GM10266 (cell line): Measurements from ENCODE around the gene SLC29A3.
"Not testable (repeated sequence)": the region's sequence is repeated elsewhere in the genome, so short reads cannot be mapped to it uniquely, and the experiment has no call there.

Source experiments
- DNase-seq: peaks from one replicate; pipeline ENCODE4 v3.0.0; 2012; ENCODE audit errors: extremely low spot score
- TF ChIP-seq, protein P1 (sequence below): IDR thresholded peaks from 2 replicates; pipeline ENCODE4 v1.5.1; 2012; ENCODE audit warnings: mild to moderate bottlenecking, low read depth; ENCODE audit not compliant: control insufficient read depth, insufficient read depth; ENCODE audit errors: missing control alignments

SLC29A3 gene

DNA sequence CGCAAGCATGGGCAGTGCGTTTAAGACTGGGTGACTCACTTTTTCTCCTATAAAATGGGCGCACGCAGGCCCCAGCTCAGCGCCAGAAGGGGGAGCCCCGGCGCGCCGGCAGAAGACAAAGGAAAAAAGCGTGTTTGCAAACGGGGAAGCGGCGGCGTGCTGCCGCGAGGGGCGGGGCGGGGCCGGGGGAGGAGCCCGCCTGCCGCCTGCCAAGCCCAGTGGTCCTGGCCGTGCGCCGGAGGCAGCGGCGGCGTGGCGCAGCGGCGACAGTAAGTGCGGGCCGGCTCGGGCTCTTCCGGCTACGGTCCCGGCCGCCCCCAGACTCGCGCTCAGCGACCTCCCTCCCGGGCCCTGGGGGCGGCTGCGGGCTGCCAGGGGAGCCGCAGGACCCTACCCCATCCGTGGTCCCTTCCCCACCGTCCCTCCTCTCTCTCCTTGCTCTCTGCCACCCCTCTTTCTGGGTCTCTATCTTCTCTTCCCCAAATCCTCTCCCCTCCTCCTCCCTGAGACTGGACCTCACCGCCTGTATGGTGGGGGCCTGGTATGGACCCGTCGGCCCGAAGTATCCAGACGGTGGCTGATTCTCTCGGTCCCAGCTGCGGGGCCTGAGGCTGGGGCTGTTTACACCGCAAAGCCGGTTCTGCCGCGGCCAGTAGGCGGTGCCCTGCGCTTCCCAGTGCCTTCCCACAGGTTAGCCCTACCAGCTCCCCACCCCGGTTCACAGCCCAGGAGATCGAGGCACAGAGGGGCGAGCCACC lies at the start of gene SLC29A3:
TSS of gene SLC29A3 (plus strand) at position 218 of the 758 bp plus-strand sequence. CDS start at position 269, 51 bp downstream.
- TF ChIP-seq, protein P1, sequence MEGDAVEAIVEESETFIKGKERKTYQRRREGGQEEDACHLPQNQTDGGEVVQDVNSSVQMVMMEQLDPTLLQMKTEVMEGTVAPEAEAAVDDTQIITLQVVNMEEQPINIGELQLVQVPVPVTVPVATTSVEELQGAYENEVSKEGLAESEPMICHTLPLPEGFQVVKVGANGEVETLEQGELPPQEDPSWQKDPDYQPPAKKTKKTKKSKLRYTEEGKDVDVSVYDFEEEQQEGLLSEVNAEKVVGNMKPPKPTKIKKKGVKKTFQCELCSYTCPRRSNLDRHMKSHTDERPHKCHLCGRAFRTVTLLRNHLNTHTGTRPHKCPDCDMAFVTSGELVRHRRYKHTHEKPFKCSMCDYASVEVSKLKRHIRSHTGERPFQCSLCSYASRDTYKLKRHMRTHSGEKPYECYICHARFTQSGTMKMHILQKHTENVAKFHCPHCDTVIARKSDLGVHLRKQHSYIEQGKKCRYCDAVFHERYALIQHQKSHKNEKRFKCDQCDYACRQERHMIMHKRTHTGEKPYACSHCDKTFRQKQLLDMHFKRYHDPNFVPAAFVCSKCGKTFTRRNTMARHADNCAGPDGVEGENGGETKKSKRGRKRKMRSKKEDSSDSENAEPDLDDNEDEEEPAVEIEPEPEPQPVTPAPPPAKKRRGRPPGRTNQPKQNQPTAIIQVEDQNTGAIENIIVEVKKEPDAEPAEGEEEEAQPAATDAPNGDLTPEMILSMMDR, result peak; percentile 79
- peak; percentile 91 for DNase-seq

DNA sequence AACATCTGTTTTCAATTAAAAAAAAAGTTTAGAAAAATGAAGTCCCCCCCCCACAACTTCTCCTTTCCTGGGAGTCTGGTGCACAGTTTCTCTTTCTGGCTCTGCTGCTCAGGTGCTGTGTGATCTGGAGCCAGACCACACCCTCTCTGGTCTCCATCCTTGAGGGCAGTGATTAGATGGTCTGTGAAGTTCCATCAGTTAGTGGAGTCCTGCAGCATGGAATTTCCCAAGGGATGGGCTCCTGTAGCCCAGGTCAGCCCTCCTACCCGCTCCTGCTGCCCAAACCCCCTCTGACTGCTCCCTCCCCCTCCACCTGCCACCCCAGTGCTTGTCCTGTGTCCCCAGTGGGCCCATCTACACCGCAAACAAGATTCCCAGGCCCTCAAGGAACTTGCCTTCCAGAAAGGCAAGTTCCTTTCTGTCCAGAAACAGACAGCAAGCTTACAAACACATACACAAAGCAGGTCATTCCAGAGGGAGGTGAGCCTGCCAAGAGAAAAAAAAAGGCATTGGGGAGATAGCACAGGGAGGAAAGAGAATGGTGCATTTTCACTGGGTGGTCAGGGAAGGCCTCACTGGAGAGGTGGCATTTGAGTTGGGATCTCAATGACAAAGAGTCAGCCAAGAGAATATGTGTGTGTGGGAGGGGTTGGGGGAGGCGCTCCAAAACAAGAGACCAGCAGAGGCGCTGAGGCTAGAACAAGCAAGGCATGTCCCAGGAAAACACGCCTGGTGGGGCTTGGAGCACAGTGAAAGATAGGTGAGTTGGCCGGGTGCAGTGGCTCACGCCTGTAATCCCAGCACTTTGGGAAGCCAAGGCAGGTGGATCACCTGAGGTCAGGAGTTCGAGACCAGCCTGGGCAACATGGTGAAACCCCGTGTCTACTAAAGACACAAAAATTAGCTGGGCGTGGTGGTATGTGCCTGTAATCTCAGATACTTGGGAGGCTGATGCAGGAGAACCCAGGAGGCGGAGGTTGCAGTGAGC lies 49.5 kb upstream of the SLC29A3 start:
- DNase-seq, result no peak
- TF ChIP-seq, protein P1, result no peak

DNA sequence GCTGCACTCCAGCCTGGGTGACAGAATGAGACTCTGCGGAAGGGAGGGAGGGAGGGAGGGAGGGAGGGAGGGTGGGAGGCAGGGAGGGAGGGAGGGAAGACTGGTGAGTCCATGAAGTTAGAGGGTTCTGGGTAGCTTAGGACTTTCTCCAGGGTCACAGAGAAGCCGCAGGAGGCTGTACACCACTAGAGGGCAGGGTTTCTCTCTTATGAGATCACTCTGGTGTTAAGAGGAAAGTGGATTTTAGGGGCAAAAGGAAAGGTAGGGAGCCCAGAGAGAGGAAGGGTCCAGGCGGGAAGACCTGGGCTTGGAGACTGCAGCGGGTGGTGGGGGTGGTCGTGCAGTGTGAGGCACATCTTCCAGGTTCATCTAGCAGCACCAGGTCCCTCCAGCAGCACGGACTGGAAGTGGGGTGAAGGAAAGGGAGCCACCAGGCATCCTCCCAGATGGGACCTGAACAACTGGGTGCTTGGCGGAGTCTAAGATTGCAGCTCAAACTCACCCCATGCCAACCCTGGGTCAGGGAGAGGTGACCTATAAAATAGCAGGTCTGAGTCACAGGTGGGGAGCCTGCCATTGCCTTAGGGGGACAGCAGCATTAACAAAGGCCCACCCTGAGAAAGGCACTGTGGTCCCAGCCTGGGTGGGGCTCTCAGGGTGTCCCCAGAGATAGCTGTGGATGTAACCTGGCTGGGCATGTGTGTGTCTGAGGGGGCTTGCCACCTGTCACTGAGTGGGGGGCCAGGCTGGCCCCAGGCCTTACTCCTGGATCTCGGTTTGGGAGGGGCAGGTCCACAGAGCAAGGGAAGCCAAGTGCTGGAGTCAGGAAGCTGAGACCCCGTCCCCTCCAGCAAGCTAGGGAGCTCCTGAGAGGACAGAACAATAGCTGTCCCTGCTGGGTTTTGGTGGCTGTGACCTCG lies 48.5 kb upstream of the SLC29A3 start:
- DNase-seq, result peak; percentile 72
- TF ChIP-seq, protein P1, result peak; percentile 72

DNA sequence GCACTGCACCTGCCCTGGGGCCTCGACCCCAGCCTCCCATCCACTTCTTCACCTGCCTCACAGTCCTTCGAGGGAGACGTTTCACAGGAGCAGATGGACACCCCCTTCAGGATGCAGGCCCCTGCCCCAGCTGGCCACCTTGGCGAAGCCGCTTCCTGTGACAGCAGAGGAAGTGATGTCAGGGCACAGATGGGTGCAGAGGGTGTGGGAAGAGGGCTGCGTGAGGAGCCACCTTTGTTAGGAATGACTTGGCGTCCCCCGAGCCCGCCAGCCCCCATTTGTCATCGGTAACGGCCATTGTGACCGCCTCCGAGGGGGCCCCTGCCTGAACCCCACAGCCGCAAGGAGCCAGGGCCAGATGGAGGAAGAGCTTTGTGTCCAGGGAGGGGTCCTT lies 47.4 kb upstream of the SLC29A3 start:
- TF ChIP-seq, protein P1, result no peak
- no peak for DNase-seq

DNA sequence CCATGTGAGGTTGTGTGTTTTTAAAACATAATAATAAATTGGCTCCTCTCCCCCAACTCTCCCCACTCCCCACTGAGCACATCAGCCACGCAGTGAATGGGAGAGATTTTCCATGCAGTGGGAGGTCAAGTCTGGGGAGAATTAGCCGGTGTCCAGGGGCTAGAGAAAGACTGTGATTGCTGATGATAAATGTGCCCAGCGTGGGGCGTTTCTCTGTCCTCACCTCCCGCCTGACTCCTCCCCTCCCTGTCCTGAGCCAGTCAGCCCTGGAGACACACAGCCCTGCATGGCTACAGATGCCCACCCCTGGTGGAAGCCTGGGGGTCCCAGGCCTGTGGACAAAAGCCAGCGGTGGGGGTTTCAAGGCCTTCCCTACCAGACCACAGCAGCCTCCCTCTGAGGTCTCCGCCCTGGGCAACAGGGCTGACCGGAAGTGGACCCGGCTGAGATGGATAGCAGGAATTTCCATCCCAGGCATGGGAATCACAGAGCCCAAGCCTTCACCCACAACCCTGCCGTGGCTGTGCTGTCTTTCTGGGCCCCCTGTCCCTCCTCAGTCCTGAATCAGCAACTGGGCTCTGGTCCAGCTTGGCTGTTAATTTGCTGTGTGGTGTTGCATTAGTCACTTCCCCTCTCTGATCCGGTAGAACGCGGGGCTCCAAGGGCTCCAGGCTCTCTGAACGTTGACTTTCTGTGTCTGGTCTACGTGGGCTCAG lies 46.8 kb upstream of the SLC29A3 start:
- TF ChIP-seq, protein P1, result no peak
- DNase-seq, result no peak

DNA sequence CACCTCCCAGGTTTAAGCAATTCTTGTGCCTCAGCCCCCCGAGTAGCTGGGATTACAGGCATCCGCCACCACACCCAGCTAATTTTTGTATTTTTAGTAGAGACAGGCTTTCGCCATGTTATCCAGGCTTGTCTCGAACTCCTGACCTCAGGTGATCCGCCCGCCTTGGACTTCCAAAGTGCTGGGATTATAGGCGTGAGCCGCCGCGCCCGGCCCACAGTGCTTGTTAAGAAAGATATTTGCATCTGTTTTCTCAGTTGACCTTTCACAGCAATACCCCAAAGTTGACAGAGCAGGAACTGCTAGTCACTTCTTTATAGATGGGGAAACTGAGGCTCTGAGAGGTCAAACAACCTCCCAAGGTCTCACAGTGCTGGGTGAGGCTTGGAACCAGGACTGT lies 46.1 kb upstream of the SLC29A3 start:
- DNase-seq, result not testable (repeated sequence)
